ENCODE measurements around the gene LRRC49.

LRRC49 gene

DNA sequence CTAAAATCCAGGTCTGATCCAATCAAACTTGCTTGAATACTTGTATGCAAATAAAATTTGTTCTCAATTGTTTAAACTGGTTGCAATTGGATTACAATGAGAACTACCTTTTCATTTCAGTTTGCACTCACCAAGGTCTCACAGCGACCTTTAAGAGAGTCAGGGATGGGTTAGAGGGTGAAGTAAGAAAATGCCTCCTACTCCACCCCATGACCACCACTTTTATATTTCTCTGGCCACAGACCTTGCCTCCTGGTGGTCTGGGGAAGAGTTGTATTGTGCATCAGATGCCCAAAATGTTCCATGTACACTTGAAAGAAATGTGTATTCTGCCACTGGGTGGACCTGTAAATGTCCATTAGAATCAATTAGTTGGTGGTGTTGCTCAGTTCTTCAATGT is 206.3 kb downstream of the LRRC49 start:
- no peak for DNase-seq
